CD14-positive monocyte (primary cell): Measurements from ENCODE around the gene KRTAP3-1. TPM values are rescaled to one million over a fixed set of nuclear protein-coding genes. Genes with fewer than 3 reads are reported as not detected.

ENCODE experiments used
- DNase-seq, 3 donors: peaks; one replicate each; pipeline ENCODE4 v3.0.0-alpha.2; 2011 to 2022
- H2AFZ ChIP-seq: 2 replicates; pipeline ENCODE4 v1.6.0; 2012; ENCODE audit warnings: mild to moderate bottlenecking, low read depth, low read length, inconsistent platforms; ENCODE audit not compliant: insufficient read depth, poor library complexity, severe bottlenecking
- H3K27ac ChIP-seq, 2 donors: 1 replicate in 1 of 2; 2 replicates in 1 of 2; pipeline ENCODE4 v1.5.1; 2012 to 2013; ENCODE audit warnings: low read length in 2 of 2, control low read depth in 1 of 2, inconsistent platforms in 1 of 2, low read depth in 1 of 2, mild to moderate bottlenecking in 1 of 2
- H3K27me3 ChIP-seq, 2 donors: one replicate each; pipeline versions ENCODE4 v1.6.0 to v1.6.1; 2011 to 2013; ENCODE audit warnings: low read length in 2 of 2; ENCODE audit not compliant: control insufficient read depth in 2 of 2, insufficient read depth in 2 of 2
- H3K36me3 ChIP-seq, 2 donors: replicated peaks in 1 of 2; 1 replicate in 1 of 2; 2 replicates in 1 of 2; pipeline versions ENCODE4 v1.5.1 to v1.6.1; 2012 to 2013; ENCODE audit warnings: low read length in 2 of 2, control low read depth in 1 of 2, inconsistent platforms in 1 of 2, mild to moderate bottlenecking in 1 of 2; ENCODE audit not compliant: insufficient read depth in 2 of 2, control insufficient read depth in 1 of 2
- H3K4me1 ChIP-seq, 2 donors: 1 replicate in 1 of 2; 2 replicates in 1 of 2; pipeline versions ENCODE4 v1.5.1 to v1.6.1; 2012 to 2013; ENCODE audit warnings: low read length in 2 of 2, control low read depth in 1 of 2, inconsistent platforms in 1 of 2, mild to moderate bottlenecking in 1 of 2, moderate library complexity in 1 of 2; ENCODE audit not compliant: insufficient read depth in 2 of 2, control insufficient read depth in 1 of 2
- H3K4me2 ChIP-seq: replicated peaks from 2 replicates; pipeline ENCODE3; 2012; ENCODE audit warnings: low read length, moderate library complexity, mild to moderate bottlenecking; ENCODE audit not compliant: poor library complexity, severe bottlenecking; ENCODE audit errors: extremely low read depth
- H3K4me3 ChIP-seq, 3 experiments: fragments of 200-600 bp in 1 of 3; sonication (generic) in 1 of 3; replicated peaks in 1 of 3; 1 replicate in 2 of 3; 2 replicates in 1 of 3; pipeline ENCODE4 v1.5.1; 2011 to 2013; ENCODE audit warnings: low read length in 3 of 3, mild to moderate bottlenecking in 3 of 3, control low read depth in 2 of 3, low read depth in 2 of 3, inconsistent platforms in 1 of 3, moderate library complexity in 1 of 3
- H3K79me2 ChIP-seq: 2 replicates; pipeline ENCODE4 v1.6.0; 2012; ENCODE audit warnings: mild to moderate bottlenecking, control low read depth, inconsistent platforms, low read length, moderate library complexity; ENCODE audit not compliant: insufficient read depth
- H3K9ac ChIP-seq: 2 replicates; pipeline ENCODE4 v1.6.0; 2017; ENCODE audit warnings: low read length, mild to moderate bottlenecking; ENCODE audit not compliant: insufficient read depth, poor library complexity, severe bottlenecking
- H3K9me3 ChIP-seq, 2 donors: replicated peaks in 1 of 2; 1 replicate in 1 of 2; 2 replicates in 1 of 2; pipeline versions ENCODE4 v1.5.1 to v1.6.1; 2012 to 2013; ENCODE audit warnings: low read length in 2 of 2, control low read depth in 1 of 2; ENCODE audit not compliant: control insufficient read depth in 1 of 2, insufficient read depth in 1 of 2
- H4K20me1 ChIP-seq: 2 replicates; pipeline ENCODE4 v1.6.0; 2012; ENCODE audit warnings: mild to moderate bottlenecking, low read length, control low read depth, moderate library complexity; ENCODE audit not compliant: insufficient read depth
- H3K27ac Mint-ChIP-seq, 7 donors: one replicate each; pipeline ENCODE4 v1.8.0; 2020; ENCODE audit warnings: mild to moderate bottlenecking in 7 of 7, mixed read lengths in 7 of 7, moderate library complexity in 6 of 7, inconsistent platforms in 2 of 7
- H3K27me3 Mint-ChIP-seq, 3 donors: one replicate each; pipeline ENCODE4 v1.8.0; 2021 to 2022; ENCODE audit warnings: low read depth in 3 of 3, mild to moderate bottlenecking in 3 of 3, mixed read lengths in 3 of 3, moderate library complexity in 3 of 3, inconsistent platforms in 1 of 3
- H3K36me3 Mint-ChIP-seq, 2 donors: one replicate each; pipeline ENCODE4 v1.8.0; 2020; ENCODE audit warnings: mixed read lengths in 2 of 2, inconsistent platforms in 1 of 2, mild to moderate bottlenecking in 1 of 2
- H3K4me1 Mint-ChIP-seq: one replicate; pipeline ENCODE4 v1.8.0; 2020; ENCODE audit warnings: mild to moderate bottlenecking, mixed read lengths
- H3K4me3 Mint-ChIP-seq, 2 donors: one replicate each; pipeline ENCODE4 v1.8.0; 2020; ENCODE audit warnings: mild to moderate bottlenecking in 2 of 2, mixed read lengths in 2 of 2, moderate library complexity in 1 of 2
- H3K9me3 Mint-ChIP-seq, 7 donors: one replicate each; pipeline ENCODE4 v1.8.0; 2020 to 2022; ENCODE audit warnings: mixed read lengths in 7 of 7, mild to moderate bottlenecking in 6 of 7, moderate library complexity in 6 of 7, inconsistent platforms in 2 of 7
- WGBS: methylation state at CpG from one replicate; pipeline ENCODE4 v1.1.5; 2013; ENCODE audit warnings: missing lambda C conversion rate; ENCODE audit not compliant: insufficient coverage; 5-methylcytosine and 5-hydroxymethylcytosine counted together
- intact Hi-C, 2 donors: fragments of 100-400 bp; cut with micrococcal nuclease; formaldehyde crosslinking; loops; one replicate each; pipeline versions ENCODE4 v1.15.0 to v1.15.1; 2023
- polyA plus RNA-seq, 3 donors: library from polyadenylated mRNA; depleted of rRNA in 1 of 3; unstranded in 2 of 3; stranded (reverse) in 1 of 3; fragments of 300-500 nt in 2 of 3; fragments of >200 nt in 1 of 3; fragmentation: Illumina TruSeq in 2 of 3; gene quantifications; 1 replicate in 2 of 3; 2 replicates in 1 of 3; pipeline ENCODE4 v1.2.3, GENCODE V29; 2012 to 2021
- TF ChIP-seq, protein P1 (sequence below): fragments of 200-600 bp; IDR thresholded peaks from one replicate; pipeline ENCODE4 v1.8.0; 2022; ENCODE audit warnings: antibody characterized with exemption, mild to moderate bottlenecking

The KRTAP3-1 gene
- polyA plus RNA-seq, 3 donors: not detected

DNA sequence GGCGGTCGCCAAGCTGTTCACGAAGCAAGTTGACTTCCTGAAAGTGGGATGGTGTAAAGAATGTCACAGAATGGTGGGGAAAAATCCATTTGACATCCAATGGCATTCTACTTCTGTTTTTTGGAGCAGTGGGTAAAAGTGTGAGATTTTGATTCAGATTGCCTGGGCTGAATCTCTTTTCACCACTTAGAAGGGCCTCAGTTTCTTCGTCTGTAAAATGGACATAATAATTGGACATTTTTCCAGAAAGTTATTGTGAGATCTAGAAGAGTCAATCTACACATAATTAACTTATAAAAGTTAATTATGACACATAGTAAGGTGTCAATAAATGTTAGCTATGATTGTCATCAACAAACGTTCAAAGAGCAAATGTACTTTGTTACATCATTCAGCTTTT, 27.8 kb downstream of the KRTAP3-1 start:
- no peaks in the 10 kb centered on the region for H3K9me3 Mint-ChIP-seq
- no peak overlapping the region for H3K4me3 Mint-ChIP-seq
- no peaks in the 10 kb centered on the region for H3K4me1 Mint-ChIP-seq
- no peaks in the 10 kb centered on the region for H3K79me2 ChIP-seq
- no peak for DNase-seq
- H3K27me3 ChIP-seq: peaks cover 3 to 4% of the 10 kb centered on the region in 2 donors
- H3K4me1 ChIP-seq: no peaks in the 10 kb centered on the region
- no peaks in the 10 kb centered on the region for H3K36me3 ChIP-seq
- H3K27ac Mint-ChIP-seq: no peak overlapping the region
- no peak overlapping the region for H3K4me2 ChIP-seq
- no peak overlapping the region for H2AFZ ChIP-seq
- intact Hi-C loops: no loop called here
- no peaks in the 10 kb centered on the region for H3K36me3 Mint-ChIP-seq
- no peaks in the 10 kb centered on the region for H3K9me3 ChIP-seq
- TF ChIP-seq, protein P1, sequence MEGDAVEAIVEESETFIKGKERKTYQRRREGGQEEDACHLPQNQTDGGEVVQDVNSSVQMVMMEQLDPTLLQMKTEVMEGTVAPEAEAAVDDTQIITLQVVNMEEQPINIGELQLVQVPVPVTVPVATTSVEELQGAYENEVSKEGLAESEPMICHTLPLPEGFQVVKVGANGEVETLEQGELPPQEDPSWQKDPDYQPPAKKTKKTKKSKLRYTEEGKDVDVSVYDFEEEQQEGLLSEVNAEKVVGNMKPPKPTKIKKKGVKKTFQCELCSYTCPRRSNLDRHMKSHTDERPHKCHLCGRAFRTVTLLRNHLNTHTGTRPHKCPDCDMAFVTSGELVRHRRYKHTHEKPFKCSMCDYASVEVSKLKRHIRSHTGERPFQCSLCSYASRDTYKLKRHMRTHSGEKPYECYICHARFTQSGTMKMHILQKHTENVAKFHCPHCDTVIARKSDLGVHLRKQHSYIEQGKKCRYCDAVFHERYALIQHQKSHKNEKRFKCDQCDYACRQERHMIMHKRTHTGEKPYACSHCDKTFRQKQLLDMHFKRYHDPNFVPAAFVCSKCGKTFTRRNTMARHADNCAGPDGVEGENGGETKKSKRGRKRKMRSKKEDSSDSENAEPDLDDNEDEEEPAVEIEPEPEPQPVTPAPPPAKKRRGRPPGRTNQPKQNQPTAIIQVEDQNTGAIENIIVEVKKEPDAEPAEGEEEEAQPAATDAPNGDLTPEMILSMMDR: no peak
- H3K27ac ChIP-seq: no peak overlapping the region
- H3K9ac ChIP-seq: no peak overlapping the region
- H3K4me3 ChIP-seq: no peak overlapping the region
- H3K27me3 Mint-ChIP-seq: peaks cover 8 to 13% (median 11%) of the 10 kb centered on the region in 3 donors
- WGBS: no CpG with 5 or more reads among the region's 5 CpGs
- no peaks in the 10 kb centered on the region for H4K20me1 ChIP-seq

DNA sequence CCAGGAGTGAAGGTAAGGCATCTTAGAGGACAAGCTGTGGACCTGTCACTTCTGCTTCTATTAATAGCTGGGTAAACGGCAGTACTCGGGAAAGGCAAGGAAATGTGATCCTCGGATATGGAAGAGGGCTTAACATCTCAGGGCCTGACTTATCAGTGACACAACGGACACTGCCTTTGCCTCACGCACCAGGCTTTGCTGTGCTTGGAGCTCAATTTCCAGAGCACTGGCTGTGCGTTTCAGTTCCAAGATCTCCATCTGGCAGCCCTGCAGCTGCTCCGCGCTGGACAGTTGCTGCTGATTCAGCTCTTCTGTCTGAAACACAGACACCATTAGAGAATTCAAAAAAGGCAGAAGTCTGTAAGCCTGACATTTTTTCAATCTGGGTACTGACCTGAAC, 28.3 kb downstream of the KRTAP3-1 start:
- H3K4me1 ChIP-seq: no peaks in the 10 kb centered on the region
- H3K36me3 ChIP-seq: no peaks in the 10 kb centered on the region
- no peak overlapping the region for H3K4me2 ChIP-seq
- Mint-ChIP-seq H3K9me3 (no peaks in the 10 kb centered on the region), H3K27me3 (peaks cover 7 to 13% (median 11%) of the 10 kb centered on the region in 3 donors), H3K4me1 (no peaks in the 10 kb centered on the region), H3K27ac (no peak overlapping the region), H3K4me3 (no peak overlapping the region), H3K36me3 (no peaks in the 10 kb centered on the region)
- no peak for DNase-seq
- TF ChIP-seq, protein P1: no peak
- H3K27me3 ChIP-seq: peaks cover 2 to 4% of the 10 kb centered on the region in 2 donors
- no peak overlapping the region for H3K27ac ChIP-seq
- WGBS: 86% methylated on average over 8 of the region's 8 CpGs
- H4K20me1 ChIP-seq: no peaks in the 10 kb centered on the region
- H3K4me3 ChIP-seq: no peak overlapping the region
- no peaks in the 10 kb centered on the region for H3K79me2 ChIP-seq
- H2AFZ ChIP-seq: no peak overlapping the region
- intact Hi-C loops: no loop called here
- H3K9ac ChIP-seq: no peak overlapping the region
- no peaks in the 10 kb centered on the region for H3K9me3 ChIP-seq
